GM23338 (cell line): ENCODE data around the gene KRTAP9-6.

Source experiments
- EZH2 ChIP-seq: fragments of 200-600 bp; sonication (generic); IDR thresholded peaks from one replicate; pipeline ENCODE4 v1.8.0; 2017; ENCODE audit warnings: antibody characterized with exemption, mild to moderate bottlenecking, low read depth; ENCODE audit not compliant: unreplicated experiment
- EZH2phosphoT487 ChIP-seq: fragments of 200-600 bp; sonication (generic); IDR thresholded peaks from one replicate; pipeline ENCODE4 v1.8.1; 2018; ENCODE audit warnings: antibody characterized with exemption; ENCODE audit not compliant: unreplicated experiment
- NANOG ChIP-seq: IDR thresholded peaks from 2 replicates; pipeline ENCODE4 v1.6.1; 2016; ENCODE audit warnings: antibody characterized with exemption, borderline replicate concordance
- POLR2AphosphoS5 ChIP-seq: IDR thresholded peaks from 2 replicates; pipeline ENCODE4 v1.6.1; 2016; ENCODE audit warnings: antibody characterized with exemption, low read depth
- REST ChIP-seq: IDR thresholded peaks from one replicate; pipeline ENCODE4 v1.6.1; 2018; ENCODE audit warnings: antibody characterized with exemption; ENCODE audit not compliant: unreplicated experiment
- ZNF114 ChIP-seq: fragments of 250-450 bp; sonication (Bioruptor Pico); IDR thresholded peaks from 2 replicates; pipeline ENCODE4 v1.5.0; 2020; ENCODE audit warnings: mild to moderate bottlenecking, moderate library complexity
- ZNF331 ChIP-seq: fragments of 250-450 bp; sonication (Bioruptor Pico); IDR thresholded peaks from 2 replicates; pipeline ENCODE4 v1.5.0; 2020; ENCODE audit warnings: low read depth, mild to moderate bottlenecking, moderate library complexity
- TF ChIP-seq, protein P1 (sequence below), 2 experiments: fragments of 200-600 bp in 1 of 2; sonication (generic) in 1 of 2; conservative IDR thresholded peaks; 2 replicates each; pipeline versions ENCODE4 v1.5.1 to v1.6.1; 2016 to 2017; ENCODE audit warnings: antibody characterized with exemption in 2 of 2, low read depth in 2 of 2, mild to moderate bottlenecking in 2 of 2, moderate library complexity in 1 of 2
- TF ChIP-seq, protein P2 (sequence below): IDR thresholded peaks from 2 replicates; pipeline ENCODE4 v1.6.1; 2016; ENCODE audit warnings: antibody characterized with exemption

- TF ChIP-seq, protein P1, sequence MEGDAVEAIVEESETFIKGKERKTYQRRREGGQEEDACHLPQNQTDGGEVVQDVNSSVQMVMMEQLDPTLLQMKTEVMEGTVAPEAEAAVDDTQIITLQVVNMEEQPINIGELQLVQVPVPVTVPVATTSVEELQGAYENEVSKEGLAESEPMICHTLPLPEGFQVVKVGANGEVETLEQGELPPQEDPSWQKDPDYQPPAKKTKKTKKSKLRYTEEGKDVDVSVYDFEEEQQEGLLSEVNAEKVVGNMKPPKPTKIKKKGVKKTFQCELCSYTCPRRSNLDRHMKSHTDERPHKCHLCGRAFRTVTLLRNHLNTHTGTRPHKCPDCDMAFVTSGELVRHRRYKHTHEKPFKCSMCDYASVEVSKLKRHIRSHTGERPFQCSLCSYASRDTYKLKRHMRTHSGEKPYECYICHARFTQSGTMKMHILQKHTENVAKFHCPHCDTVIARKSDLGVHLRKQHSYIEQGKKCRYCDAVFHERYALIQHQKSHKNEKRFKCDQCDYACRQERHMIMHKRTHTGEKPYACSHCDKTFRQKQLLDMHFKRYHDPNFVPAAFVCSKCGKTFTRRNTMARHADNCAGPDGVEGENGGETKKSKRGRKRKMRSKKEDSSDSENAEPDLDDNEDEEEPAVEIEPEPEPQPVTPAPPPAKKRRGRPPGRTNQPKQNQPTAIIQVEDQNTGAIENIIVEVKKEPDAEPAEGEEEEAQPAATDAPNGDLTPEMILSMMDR (conservative IDR thresholded peaks at IDR 0.05; ENCODE audit: low read depth in 2 of 2): no peak
- TF ChIP-seq EZH2phosphoT487 (no peak), POLR2AphosphoS5 (no peak), REST (no peak), ZNF114 (CRISPR knock-in tag) (no peak), EZH2 (no peak), ZNF331 (no peak), NANOG (no peak)
- TF ChIP-seq, protein P2, sequence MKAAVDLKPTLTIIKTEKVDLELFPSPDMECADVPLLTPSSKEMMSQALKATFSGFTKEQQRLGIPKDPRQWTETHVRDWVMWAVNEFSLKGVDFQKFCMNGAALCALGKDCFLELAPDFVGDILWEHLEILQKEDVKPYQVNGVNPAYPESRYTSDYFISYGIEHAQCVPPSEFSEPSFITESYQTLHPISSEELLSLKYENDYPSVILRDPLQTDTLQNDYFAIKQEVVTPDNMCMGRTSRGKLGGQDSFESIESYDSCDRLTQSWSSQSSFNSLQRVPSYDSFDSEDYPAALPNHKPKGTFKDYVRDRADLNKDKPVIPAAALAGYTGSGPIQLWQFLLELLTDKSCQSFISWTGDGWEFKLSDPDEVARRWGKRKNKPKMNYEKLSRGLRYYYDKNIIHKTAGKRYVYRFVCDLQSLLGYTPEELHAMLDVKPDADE: no peak
These were observed 35.1 kb upstream of the KRTAP9-6 start for GRCh38 chr17:41230094-41230493.
